ENCODE results near the gene RAD52.
"Not testable (repeated sequence)": the region's sequence is repeated elsewhere in the genome, so short reads cannot be mapped to it uniquely, and the experiment has no call there.

Gene RAD52

GRCh38 chr12:966724-967123 lies 17.2 kb upstream of the RAD52 start:
- DNase-seq, result no peak

- no peak for DNase-seq
These were observed 9.2 kb upstream of the RAD52 start for GRCh38 chr12:958588-959123.

GRCh38 chr12:955939-956338 lies 6.4 kb upstream of the RAD52 start:
- no peak for DNase-seq

GRCh38 chr12:954741-955140 lies 5.2 kb upstream of the RAD52 start:
- no peak for DNase-seq

- no peak for DNase-seq
These were observed 4.3 kb upstream of the RAD52 start for GRCh38 chr12:953776-954175.

GRCh38 chr12:951176-951575 lies 1.7 kb upstream of the RAD52 start:
- no peak for DNase-seq

GRCh38 chr12:948238-948637 lies 1.3 kb downstream of the RAD52 start:
- DNase-seq, result no peak

- no peak for DNase-seq
These were observed 2.9 kb downstream of the RAD52 start for GRCh38 chr12:946631-947030.

GRCh38 chr12:946212-946611 lies 3.3 kb downstream of the RAD52 start:
- DNase-seq, result no peak

- DNase-seq, result no peak
These were observed 5.3 kb downstream of the RAD52 start for GRCh38 chr12:944211-944610.

- no peak for DNase-seq
These were observed 6.4 kb downstream of the RAD52 start for GRCh38 chr12:943051-943450.

- no peak for DNase-seq
These were observed 10.7 kb downstream of the RAD52 start for GRCh38 chr12:938810-939209.

GRCh38 chr12:936377-937345 lies 12.8 kb downstream of the RAD52 start:
- DNase-seq, result no peak

- not testable (repeated sequence) for DNase-seq
These were observed 13.6 kb downstream of the RAD52 start for GRCh38 chr12:935891-936290.

GRCh38 chr12:931591-931990 lies 17.9 kb downstream of the RAD52 start:
- no peak for DNase-seq

- no peak for DNase-seq
These were observed 18.4 kb downstream of the RAD52 start for GRCh38 chr12:931060-931459.

- DNase-seq, result no peak
These were observed 22.9 kb downstream of the RAD52 start for GRCh38 chr12:926641-927040.

GRCh38 chr12:922285-922684 lies 27.2 kb downstream of the RAD52 start:
- no peak for DNase-seq

GRCh38 chr12:920676-921075 lies 28.8 kb downstream of the RAD52 start:
- DNase-seq, result no peak

- no peak for DNase-seq
These were observed 32.6 kb downstream of the RAD52 start for GRCh38 chr12:916712-917445.

GRCh38 chr12:916240-916639 lies 33.3 kb downstream of the RAD52 start:
- DNase-seq, result peak; percentile 40

GRCh38 chr12:915090-915489 lies 34.4 kb downstream of the RAD52 start:
- DNase-seq, result no peak

GRCh38 chr12:913919-914698 lies 35.4 kb downstream of the RAD52 start:
- DNase-seq, result no peak

Measured in CD4-positive, alpha-beta T cell treated with Interleukin-15 for 1 hour (primary cell).